GM21723 (cell line): ENCODE data around the gene HSP90AB1.

Experiments
- ATAC-seq: cut with Tn5 transposase; IDR thresholded peaks from one replicate; pipeline ENCODE4 v1.9.1; 2021; ENCODE audit warnings: mild to moderate bottlenecking, moderate library complexity; ENCODE audit not compliant: unreplicated experiment

The HSP90AB1 gene

DNA sequence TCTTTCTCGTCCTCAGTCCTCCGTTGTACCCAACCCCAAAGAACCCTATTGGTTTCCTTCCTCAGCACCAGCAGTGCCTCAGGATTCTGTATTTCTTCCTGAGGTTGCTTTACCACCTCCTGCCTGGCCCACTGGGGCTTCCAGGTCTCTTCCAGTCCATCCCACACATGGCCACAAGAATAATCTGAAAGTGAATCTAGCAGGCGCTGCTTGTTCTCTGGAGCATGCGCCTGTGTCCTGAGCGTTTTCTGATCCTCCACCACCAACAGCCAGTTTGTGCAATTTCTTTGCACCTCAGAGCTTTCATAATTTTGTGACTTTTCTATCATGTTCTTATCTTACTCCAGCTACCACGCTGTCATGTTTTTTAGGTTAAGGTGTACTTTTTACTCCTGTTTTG, 11.6 kb upstream of the HSP90AB1 start:
- ATAC-seq: no peak

GRCh38 chr6:44235891-44236516, 10.9 kb upstream of the HSP90AB1 start:
- ATAC-seq: no peak

DNA sequence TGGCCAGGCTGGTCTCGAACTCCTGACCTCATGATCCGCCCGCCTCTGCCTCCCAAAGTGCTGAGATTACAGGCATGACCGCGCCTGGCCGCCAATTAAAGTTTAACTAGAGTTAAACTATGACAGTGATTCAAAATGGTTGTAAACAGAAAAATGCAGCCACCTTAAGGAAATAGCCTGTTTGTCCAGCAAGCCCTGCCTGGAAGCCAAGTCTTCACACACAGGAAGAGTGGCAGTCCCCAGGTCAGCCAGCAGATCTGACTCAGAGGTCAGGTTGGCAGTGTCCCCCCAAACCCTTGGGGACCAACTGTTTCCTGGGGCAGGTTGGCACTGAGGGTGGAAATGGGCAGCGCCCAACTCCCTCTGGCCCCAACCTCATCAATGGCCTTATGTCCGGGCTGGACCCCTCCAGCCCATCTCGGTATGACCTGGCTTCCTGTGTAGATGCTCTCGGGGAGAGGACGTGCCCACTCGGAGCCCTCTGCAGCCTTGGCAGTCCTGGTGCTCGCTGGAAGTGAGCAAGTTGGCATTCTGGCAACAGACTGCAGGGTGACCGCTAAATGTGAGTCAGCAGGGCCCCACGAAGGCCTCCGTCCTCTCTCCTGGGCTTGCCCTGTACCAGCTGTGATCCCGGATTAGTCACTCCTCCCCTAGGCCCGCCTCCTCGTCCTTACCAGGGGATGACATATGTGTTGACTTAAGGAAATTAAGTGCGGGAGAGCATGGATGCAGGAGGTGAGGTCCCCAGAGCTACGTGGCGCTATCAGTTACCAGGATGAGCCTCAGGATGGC, 9.7 kb upstream of the HSP90AB1 start:
- ATAC-seq: peak; percentile 78

DNA sequence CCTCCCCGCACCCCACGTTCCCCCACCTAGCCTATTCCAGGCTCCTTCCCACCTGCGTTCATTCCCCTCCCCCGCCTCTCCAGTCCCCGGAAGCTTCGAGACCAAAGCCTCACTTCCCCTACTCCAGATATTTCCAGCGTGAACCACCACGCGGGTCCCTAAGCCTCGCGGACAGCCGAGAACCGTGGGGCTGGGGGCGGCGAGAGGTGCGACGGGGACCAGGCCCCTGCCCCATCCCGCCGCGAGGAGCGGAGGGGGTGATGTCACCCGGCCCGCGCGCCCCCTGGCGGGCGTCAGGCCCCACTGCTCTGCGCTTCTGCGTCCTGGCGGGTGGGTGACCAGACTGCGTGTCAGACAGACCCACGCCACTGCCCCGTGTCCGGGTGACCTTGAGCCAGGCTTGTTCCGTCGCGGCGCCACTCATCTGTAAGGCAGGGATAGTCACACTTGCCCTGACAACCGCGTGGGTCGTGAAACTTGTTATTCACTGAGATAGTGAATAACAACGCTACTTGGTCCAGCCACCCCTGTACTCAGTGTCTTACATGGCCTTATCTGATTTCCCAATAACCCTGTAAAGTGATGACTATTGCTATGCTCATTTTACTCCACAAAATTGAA, 9.0 kb upstream of the HSP90AB1 start:
- ATAC-seq: peak; percentile 79

- no peak for ATAC-seq
These were observed 8.1 kb upstream of the HSP90AB1 start for GRCh38 chr6:44238687-44239350.

DNA sequence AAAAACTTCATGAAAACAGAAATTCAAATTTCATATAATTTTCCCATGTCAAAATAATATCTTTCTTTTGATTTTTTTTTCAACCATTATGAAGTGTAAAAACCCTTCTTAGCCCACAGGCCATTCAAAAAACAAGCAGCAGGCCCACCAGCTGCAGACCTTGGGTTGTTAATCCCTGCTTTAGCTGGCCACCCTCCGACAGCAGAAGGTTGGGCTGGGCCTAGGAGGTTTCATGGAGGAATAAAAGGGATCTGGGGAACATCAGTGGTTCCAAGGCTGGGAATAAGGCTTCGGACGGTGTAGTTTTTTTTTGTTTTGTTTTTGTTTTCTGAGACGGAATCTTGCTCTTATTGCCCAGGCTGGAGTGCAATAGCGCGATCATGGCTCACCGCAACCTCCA, 3.6 kb upstream of the HSP90AB1 start:
- ATAC-seq: no peak

- no peak for ATAC-seq
These were observed 1.4 kb upstream of the HSP90AB1 start for GRCh38 chr6:44245391-44245911.

- peak; percentile 53 for ATAC-seq
These were observed 814 bp upstream of the HSP90AB1 start for GRCh38 chr6:44245912-44246662.

DNA sequence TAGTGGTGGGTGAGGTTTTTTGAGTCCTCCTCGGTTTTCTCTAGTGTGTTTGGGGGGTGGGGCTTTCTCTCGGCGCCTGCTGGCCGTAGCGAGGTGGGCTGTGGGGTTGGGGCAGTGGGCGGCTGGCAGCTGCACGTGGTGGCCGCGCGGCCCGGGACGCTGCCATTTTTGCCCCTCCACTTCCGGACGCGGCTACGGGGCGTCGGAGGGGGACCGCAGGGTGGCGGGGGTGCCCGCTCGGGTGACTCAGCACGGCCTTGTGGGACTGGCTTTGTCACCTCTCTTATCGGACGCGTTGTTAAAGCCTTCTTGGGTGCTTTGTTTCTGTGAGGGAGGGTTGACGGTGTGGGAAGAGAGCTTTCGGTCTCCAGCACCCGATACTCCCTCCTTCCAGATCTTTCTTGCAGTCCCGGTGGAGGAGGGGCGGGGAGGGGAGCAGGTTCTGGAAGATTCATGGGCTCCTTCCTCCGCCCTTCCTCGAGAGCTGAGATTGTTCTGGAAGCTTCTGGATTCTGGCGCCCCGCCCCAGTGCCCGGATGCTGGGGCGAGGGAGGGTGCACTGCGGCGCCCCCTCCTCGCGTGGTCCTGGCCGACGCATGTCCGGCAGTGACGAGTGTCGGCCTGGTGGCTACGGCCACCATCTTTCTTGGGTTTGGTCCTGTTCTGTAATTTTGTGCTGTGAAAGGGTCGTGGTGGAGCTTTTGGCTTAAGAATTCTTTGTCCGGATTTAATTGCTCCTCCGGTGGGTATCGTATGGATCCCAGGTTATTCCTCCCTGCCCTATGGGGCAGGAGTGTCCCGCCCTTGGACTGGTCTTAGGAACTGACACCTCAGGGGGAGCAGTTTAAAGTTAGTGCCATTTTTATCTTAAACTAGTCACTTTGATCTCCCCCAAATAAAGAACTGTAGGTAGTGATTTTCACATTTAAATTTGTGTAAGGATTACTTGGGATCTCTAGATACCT, 719 bp downstream of the HSP90AB1 start:
- ATAC-seq: peak; percentile 30

DNA sequence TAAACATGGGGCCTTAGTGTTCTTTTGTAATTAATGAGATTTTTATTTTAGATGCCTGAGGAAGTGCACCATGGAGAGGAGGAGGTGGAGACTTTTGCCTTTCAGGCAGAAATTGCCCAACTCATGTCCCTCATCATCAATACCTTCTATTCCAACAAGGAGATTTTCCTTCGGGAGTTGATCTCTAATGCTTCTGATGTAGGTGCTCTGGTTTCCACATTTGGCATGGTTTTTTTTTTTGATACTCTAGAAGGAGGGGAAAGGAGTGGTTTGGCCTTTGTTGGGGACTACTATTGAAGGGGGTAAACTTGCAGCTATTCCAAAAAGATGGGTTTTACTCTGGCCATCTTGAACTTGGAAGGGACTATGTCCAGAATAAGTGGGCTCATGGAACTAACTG, 1.7 kb downstream of the HSP90AB1 start:
- ATAC-seq: no peak

DNA sequence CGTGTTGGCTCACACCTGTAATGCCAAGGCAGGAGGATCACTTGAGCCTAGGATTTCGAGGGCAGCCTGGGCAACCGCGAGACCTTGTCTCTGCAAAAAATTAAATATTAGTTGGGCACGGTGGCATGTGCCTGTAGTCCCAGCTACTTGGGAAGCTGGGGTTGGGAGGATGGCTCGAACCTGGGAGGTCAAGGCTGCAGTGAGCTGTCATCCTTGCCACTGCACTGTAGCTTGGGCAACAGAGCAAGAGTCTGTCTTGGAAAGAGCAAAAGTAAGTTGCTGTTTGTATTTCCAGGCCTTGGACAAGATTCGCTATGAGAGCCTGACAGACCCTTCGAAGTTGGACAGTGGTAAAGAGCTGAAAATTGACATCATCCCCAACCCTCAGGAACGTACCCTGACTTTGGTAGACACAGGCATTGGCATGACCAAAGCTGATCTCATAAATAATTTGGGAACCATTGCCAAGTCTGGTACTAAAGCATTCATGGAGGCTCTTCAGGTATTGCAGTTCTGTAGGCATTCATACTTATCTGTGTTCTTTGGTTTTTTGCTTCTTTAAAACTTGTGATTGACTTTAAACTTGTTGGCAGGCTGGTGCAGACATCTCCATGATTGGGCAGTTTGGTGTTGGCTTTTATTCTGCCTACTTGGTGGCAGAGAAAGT, 2.3 kb downstream of the HSP90AB1 start:
- ATAC-seq: no peak

- ATAC-seq: no peak
These were observed 3.3 kb downstream of the HSP90AB1 start for GRCh38 chr6:44250067-44250717.

- no peak for ATAC-seq
These were observed 3.8 kb downstream of the HSP90AB1 start for GRCh38 chr6:44250718-44251123.

- no peak for ATAC-seq
These were observed 4.9 kb downstream of the HSP90AB1 start for GRCh38 chr6:44251576-44252524.

- ATAC-seq: no peak
These were observed 6.6 kb downstream of the HSP90AB1 start for GRCh38 chr6:44253307-44254101.
